ENCODE results near the gene CD99.

GRCh38 chrX:2735270-2735669 lies 44.2 kb downstream of the CD99 start:
- TF ChIP-seq CTCF (IDR thresholded peaks at IDR 0.05; ENCODE audit: low read depth, low read length, missing input control) (no peak), ZBTB33 (IDR thresholded peaks at IDR 0.05) (no peak), SP1 (IDR thresholded peaks at IDR 0.05) (no peak), RAD21 (IDR thresholded peaks at IDR 0.05) (no peak), TAF1 (conservative IDR thresholded peaks at IDR 0.05) (no peak)
- TF ChIP-seq, protein P1, sequence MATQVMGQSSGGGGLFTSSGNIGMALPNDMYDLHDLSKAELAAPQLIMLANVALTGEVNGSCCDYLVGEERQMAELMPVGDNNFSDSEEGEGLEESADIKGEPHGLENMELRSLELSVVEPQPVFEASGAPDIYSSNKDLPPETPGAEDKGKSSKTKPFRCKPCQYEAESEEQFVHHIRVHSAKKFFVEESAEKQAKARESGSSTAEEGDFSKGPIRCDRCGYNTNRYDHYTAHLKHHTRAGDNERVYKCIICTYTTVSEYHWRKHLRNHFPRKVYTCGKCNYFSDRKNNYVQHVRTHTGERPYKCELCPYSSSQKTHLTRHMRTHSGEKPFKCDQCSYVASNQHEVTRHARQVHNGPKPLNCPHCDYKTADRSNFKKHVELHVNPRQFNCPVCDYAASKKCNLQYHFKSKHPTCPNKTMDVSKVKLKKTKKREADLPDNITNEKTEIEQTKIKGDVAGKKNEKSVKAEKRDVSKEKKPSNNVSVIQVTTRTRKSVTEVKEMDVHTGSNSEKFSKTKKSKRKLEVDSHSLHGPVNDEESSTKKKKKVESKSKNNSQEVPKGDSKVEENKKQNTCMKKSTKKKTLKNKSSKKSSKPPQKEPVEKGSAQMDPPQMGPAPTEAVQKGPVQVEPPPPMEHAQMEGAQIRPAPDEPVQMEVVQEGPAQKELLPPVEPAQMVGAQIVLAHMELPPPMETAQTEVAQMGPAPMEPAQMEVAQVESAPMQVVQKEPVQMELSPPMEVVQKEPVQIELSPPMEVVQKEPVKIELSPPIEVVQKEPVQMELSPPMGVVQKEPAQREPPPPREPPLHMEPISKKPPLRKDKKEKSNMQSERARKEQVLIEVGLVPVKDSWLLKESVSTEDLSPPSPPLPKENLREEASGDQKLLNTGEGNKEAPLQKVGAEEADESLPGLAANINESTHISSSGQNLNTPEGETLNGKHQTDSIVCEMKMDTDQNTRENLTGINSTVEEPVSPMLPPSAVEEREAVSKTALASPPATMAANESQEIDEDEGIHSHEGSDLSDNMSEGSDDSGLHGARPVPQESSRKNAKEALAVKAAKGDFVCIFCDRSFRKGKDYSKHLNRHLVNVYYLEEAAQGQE (IDR thresholded peaks at IDR 0.05) = no peak

All from liver (tissue), 3 donors.